GM19468 (cell line): ENCODE results near the gene TLL2.

Experiments
- ATAC-seq: cut with Tn5 transposase; IDR thresholded peaks from one replicate; pipeline ENCODE4 v1.9.1; 2021; ENCODE audit warnings: mild to moderate bottlenecking, moderate library complexity, moderate number of reproducible peaks; ENCODE audit not compliant: unreplicated experiment; ENCODE audit errors: extremely low read depth

The TLL2 gene

DNA sequence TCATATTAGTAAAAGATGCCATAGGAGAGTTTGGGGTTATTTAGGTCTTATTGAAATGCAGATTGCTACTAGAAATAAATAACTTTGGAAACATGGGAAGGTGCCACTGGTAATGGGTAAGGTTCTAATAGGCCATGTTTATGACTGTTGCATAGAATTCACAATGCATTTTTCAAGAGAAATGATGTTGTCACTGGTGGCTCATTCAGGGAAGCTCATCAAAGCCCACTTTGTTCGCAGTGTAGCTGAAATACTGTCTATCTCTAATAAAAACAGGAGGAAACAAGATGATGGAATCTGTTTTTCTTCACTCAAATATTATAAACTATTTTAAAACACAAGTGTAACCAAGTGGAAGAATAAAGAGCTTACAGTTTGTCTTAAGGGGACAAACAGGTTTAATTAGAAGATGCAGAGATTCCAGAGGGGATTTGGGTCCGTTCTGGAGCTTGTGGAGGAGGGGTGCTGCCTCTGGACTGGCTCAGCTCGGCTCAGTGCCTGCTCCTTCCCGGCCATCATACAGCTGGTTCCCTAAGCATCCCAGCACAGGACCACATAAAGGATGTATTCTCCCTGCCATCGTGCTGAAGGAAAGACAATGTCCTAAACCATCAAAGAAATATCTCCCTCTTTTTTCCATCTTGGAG is 175.3 kb downstream of the TLL2 start:
- no peak for ATAC-seq

GRCh38 chr10:96337106-96337505 is 176.6 kb downstream of the TLL2 start:
- ATAC-seq = no peak

DNA sequence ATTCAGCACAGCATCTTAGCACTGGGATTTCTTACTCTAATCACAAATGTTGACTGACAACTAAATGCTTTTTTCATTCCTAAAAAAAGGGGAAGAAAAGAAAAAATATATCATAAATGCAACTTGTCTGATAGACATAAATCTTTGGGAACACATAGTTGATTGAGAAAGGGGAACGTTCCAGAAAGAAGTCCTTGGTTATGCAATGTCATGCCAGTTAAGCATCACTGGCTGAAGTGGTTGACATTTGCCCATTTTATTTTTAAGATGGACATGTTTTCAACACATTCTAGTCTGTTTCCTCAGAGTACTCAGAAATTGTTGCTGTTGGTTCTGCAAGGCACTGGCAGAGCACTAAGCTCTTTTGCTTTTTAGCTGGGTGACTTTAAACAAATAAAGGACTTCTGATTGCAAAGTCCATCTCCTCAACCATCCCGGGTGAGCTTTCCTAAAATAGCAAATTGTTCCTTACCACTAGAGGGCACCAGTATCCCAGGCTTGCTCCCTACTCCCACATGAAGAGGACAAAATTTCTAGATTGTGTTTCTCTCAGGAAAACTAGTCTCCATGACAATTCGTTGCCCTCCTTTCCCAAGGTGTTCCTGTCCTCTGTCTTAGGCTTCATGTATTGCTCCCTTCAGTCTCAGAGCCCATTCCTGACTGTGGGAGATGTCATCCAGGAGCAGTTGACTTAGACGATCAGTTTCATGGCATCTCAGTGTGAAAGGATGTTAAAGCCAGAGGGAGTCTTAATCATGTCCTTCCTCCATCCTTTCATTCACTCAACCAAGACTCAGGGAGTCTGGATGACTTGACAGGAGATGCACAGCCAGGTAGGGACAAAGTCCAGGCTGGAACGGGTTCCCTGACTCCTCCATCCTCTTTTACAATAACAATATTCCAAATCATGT is 178.9 kb downstream of the TLL2 start:
- ATAC-seq = no peak

GRCh38 chr10:96333101-96333500 is 180.6 kb downstream of the TLL2 start:
- ATAC-seq = no peak

DNA sequence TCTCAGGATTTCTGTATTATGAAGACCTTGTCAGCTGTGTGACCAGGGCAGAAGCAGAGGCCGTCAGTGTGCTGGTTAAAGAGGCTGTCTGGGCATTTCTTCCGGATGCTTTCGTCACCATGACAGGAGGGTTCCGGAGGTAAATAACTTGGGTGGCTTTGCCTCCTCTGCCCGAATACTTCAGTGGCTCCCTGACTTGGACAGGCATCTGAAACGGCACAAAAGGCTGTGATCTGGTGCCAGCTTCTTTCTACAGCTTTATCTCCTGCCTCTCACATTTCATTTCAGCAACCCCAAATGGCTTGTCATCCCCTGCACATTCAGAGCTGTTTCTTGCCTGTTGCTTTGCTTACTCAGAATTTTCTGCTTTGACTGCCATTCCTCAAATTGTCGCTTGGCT is 186.3 kb downstream of the TLL2 start:
- no peak for ATAC-seq

DNA sequence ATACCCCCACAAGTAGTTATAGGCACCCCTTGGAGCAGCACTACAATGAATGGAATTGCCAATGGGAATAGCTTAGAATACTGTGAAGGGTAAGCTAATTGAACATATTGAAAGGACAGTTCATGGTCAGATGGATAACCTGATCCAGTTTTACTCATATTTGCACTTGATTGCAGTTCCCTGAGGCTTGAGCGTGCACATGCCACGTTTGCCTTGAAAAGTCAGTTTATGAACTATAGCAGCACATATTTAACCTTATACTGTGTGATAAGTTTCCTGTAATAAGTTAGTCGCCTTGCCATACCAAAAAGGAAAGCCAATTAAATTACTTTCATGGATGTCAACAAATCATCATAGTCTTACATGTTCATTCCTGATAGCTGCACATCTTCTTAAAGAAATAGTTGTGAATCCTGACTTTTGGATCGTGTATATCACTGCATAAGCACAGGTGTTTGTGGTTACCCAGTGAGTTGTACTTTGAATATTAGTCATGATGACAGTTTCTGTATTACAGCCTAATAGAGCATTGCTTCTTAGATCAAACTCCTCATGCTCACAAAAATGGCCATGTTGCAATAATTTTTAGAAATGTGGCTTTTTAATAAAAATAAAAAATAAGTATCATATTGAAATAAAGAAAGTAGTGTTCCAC is 187.9 kb downstream of the TLL2 start:
- peak; percentile 79 for ATAC-seq

GRCh38 chr10:96324447-96324846 is 189.3 kb downstream of the TLL2 start:
- ATAC-seq = no peak

DNA sequence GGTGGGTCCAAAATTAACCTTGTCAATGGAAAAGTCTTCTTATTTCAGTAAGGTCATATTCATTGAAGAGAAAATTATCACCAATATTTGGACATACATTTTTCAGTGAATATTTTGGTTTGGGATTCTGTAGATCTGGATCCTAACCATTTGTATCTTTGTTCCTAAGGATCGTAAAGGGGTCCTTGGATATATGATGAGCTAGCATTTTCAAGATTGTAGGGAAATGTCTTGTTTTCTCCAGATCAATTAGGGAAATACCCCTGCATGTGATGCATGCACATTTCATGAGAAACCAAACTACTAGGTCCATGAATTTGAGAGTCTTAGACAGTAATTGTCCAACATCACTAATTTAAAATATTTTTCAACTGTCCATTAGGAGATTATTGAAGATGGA is 191.5 kb downstream of the TLL2 start:
- ATAC-seq = no peak

DNA sequence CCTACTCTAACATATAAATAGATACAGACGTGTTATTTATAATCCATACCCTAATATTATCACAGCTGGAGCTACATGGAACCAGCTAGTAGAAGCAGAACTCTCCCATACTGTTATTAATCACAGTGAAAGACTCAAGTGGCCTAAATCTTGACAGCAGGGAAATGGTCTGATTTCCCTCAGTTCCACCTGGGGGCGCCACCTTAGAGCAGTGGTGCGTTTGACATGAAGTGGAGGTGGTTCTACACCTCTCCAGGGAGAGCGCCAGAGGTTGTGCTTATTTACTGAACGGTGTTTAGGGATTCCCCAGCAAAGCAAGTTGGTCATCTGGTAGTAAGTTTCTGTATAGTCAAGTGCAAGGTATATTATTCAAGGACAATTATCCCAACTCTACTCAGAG is 191.9 kb downstream of the TLL2 start:
- ATAC-seq = no peak

- no peak for ATAC-seq
These were observed 193.8 kb downstream of the TLL2 start for GRCh38 chr10:96319754-96320474.

DNA sequence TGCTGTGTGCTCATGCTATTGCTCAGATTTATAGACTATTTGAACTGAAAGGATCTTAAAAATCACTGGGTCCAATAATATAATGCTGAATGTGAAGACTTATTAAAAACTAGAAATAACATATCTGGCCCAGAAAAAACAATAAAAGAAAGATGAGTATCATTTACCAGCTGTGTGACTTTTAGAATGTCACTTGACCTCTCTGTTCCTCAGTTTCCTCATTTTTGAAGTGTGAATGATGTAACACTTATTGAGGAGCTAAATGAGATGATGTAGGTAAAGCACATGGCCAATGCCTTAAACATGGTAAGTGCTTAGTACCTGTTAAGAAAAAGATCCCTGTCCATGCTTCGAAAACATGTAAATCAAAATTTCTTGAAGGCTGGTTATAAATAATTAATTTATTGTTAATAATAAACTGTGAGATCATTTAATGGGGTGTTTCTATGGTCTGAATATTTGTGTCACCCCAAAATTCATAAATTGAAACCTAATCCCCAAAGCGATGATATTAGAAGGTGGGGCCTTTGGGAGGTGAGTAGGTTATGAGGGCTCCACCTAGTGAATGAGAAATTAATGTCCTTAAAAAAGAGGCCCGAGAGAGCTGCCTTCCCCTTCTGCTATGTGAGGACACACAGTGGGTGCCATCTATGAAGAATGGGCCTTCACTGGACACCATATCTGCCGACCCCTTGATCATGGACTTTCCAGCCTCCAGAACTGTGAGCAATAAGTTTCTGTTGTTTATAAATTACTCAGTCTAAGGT is 196.5 kb downstream of the TLL2 start:
- no peak for ATAC-seq
